Sigmoid colon (tissue), 4 donors: ENCODE data around the gene SLC35G1.

Experiments used
- EP300 ChIP-seq, 4 donors: sonication (generic); formaldehyde crosslinking; IDR thresholded peaks; one replicate each; pipeline ENCODE4 v1.6.1; 2017; ENCODE audit warnings: antibody characterized with exemption in 4 of 4
- POLR2A ChIP-seq, 2 donors: fragments of 450-650 bp; IDR thresholded peaks; one replicate each; pipeline ENCODE4 v1.6.1; 2016; ENCODE audit warnings: antibody characterized with exemption in 2 of 2, mild to moderate bottlenecking in 2 of 2, moderate library complexity in 2 of 2
- TF ChIP-seq, protein P1 (sequence below), 4 experiments: fragments of 450-650 bp in 3 of 4; fragments of 200-600 bp in 1 of 4; IDR thresholded peaks; one replicate each; pipeline ENCODE4 v1.5.1; 2016 to 2019; ENCODE audit warnings: antibody characterized with exemption in 4 of 4, mild to moderate bottlenecking in 3 of 4, moderate library complexity in 2 of 4

GRCh38 chr10:93917064-93917391 is 23.2 kb downstream of the SLC35G1 start:
- TF ChIP-seq POLR2A (IDR thresholded peaks at IDR 0.05) (no peak), EP300 (IDR thresholded peaks at IDR 0.05) (no peak)
- TF ChIP-seq, protein P1, sequence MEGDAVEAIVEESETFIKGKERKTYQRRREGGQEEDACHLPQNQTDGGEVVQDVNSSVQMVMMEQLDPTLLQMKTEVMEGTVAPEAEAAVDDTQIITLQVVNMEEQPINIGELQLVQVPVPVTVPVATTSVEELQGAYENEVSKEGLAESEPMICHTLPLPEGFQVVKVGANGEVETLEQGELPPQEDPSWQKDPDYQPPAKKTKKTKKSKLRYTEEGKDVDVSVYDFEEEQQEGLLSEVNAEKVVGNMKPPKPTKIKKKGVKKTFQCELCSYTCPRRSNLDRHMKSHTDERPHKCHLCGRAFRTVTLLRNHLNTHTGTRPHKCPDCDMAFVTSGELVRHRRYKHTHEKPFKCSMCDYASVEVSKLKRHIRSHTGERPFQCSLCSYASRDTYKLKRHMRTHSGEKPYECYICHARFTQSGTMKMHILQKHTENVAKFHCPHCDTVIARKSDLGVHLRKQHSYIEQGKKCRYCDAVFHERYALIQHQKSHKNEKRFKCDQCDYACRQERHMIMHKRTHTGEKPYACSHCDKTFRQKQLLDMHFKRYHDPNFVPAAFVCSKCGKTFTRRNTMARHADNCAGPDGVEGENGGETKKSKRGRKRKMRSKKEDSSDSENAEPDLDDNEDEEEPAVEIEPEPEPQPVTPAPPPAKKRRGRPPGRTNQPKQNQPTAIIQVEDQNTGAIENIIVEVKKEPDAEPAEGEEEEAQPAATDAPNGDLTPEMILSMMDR (IDR thresholded peaks at IDR 0.05) = no peak
